ENCODE measurements around the gene ARHGAP25.

The ARHGAP25 gene

DNA sequence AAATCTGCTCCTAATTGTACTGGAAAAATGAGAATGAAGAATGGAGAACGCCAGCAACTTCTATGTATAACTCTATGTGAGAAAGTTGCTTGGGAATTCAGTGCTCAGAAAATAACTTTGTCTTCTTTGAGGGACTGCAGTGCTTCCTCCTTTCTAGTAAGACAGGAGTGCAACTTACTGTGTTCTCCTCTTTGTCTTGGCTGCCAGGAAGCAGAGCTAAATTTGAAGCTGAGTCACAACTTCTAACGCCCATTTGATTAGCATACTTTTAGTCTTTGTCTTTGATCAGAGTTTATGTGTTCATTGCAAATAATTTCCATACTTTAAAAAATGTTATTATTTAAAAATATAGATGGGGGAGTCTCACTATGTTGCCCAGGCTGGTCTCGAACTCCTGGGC, 6.6 kb downstream of the ARHGAP25 start:
- DNase-seq, result no peak
- no CpG with 5 or more reads among the region's 3 CpGs for WGBS (ENCODE audit: extremely low coverage, insufficient coverage, low lambda C conversion rate)
- Histone ChIP-seq H2BK15ac (replicated peaks; ENCODE audit: low read depth) (no peak overlapping the region), H2AK5ac (ENCODE audit: low read length) (no peak overlapping the region), H3K27me3 (ENCODE audit: insufficient read depth, low read length, poor library complexity) (no peaks in the 10 kb centered on the region), H3K23ac (ENCODE audit: low read length) (no peak overlapping the region), H3K56ac (ENCODE audit: low read length) (no peak overlapping the region), H3K4ac (ENCODE audit: low read depth, low read length) (no peak overlapping the region), H3K79me1 (ENCODE audit: low read length) (no peaks in the 10 kb centered on the region), H3K4me1 (ENCODE audit: control insufficient read depth, low read depth, low read length) (no peaks in the 10 kb centered on the region), H3K27ac (ENCODE audit: low read depth, low read length) (no peak overlapping the region), H2BK5ac (ENCODE audit: low read length) (no peak overlapping the region), H3K36me3 (ENCODE audit: control insufficient read depth, insufficient read depth, low read length) (no peaks in the 10 kb centered on the region), H2BK120ac (ENCODE audit: low read depth, low read length) (no peak overlapping the region), H3K4me3 (ENCODE audit: low read length) (no peak overlapping the region), H3K18ac (ENCODE audit: low read length) (no peak overlapping the region), H4K8ac (ENCODE audit: low read depth, low read length) (no peak overlapping the region), H4K5ac (ENCODE audit: low read length) (no peak overlapping the region), H3K79me2 (ENCODE audit: control insufficient read depth, insufficient read depth, low read length) (no peaks in the 10 kb centered on the region), H3K9ac (ENCODE audit: low read length) (no peak overlapping the region), H3K4me2 (ENCODE audit: low read length) (no peak overlapping the region)

GRCh38 chr2:68741805-68742306, 7.2 kb downstream of the ARHGAP25 start:
- no peaks in the 10 kb centered on the region for H3K27me3 ChIP-seq (ENCODE audit: insufficient read depth, low read length, poor library complexity)
- no peak overlapping the region for H3K27ac ChIP-seq (ENCODE audit: low read depth, low read length)
- no peak for DNase-seq
- H3K4me1 ChIP-seq (ENCODE audit: control insufficient read depth, low read depth, low read length), result no peaks in the 10 kb centered on the region
- no peak overlapping the region for H3K4ac ChIP-seq (ENCODE audit: low read depth, low read length)
- no peaks in the 10 kb centered on the region for H3K79me1 ChIP-seq (ENCODE audit: low read length)
- no peak overlapping the region for H4K8ac ChIP-seq (ENCODE audit: low read depth, low read length)
- no peak overlapping the region for H3K4me2 ChIP-seq (ENCODE audit: low read length)
- no peak overlapping the region for H3K9ac ChIP-seq (ENCODE audit: low read length)
- H2BK120ac ChIP-seq (ENCODE audit: low read depth, low read length), result no peak overlapping the region
- H2BK15ac ChIP-seq (replicated peaks; ENCODE audit: low read depth), result no peak overlapping the region
- no CpG with 5 or more reads among the region's 5 CpGs for WGBS (ENCODE audit: extremely low coverage, insufficient coverage, low lambda C conversion rate)
- H4K5ac ChIP-seq (ENCODE audit: low read length), result no peak overlapping the region
- H3K79me2 ChIP-seq (ENCODE audit: control insufficient read depth, insufficient read depth, low read length), result no peaks in the 10 kb centered on the region
- H3K4me3 ChIP-seq (ENCODE audit: low read length), result no peak overlapping the region
- H3K18ac ChIP-seq (ENCODE audit: low read length), result no peak overlapping the region
- H2AK5ac ChIP-seq (ENCODE audit: low read length), result no peak overlapping the region
- H3K23ac ChIP-seq (ENCODE audit: low read length), result no peak overlapping the region
- H2BK5ac ChIP-seq (ENCODE audit: low read length), result no peak overlapping the region
- H3K56ac ChIP-seq (ENCODE audit: low read length), result no peak overlapping the region
- H3K36me3 ChIP-seq (ENCODE audit: control insufficient read depth, insufficient read depth, low read length), result no peaks in the 10 kb centered on the region

DNA sequence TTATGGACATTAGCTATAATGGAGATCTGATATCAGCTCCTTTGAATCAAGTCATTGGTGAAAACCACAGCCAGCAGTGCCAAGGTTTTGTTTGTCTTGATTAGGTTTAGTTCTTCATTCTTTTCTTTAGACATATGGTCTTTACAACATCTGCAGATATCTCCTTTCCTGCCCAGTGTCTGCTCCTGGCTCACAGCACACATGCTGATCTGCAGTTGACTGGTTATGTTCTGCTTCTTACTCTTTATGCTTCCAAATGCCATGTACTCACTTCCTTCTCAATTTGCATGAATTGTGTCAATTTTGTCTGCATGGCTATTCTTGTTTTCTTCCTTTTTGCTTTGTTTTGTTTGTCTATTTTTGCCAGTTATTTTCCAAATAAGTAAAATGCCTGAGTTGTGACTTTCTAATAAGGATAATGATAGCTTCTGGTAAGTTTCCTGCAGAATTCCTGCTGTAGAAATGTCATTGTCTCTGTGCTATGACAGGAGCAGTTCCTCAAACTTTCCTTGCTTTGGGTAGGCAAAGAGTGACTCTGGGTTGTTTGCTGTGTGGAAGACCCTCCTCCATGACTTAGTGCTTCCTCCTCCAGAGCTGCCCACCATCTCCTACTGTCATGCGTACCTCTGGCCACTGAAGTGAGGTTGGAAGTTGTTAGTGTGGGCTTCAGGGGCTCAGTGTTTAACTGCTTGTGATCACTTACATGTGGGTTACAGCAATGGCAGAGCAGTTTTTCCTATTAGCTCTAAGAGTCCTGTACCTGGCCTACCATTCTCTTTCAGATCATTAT, 8.2 kb downstream of the ARHGAP25 start:
- H3K4ac ChIP-seq (ENCODE audit: low read depth, low read length), result no peak overlapping the region
- no peak overlapping the region for H3K4me3 ChIP-seq (ENCODE audit: low read length)
- no peak overlapping the region for H3K23ac ChIP-seq (ENCODE audit: low read length)
- H3K27me3 ChIP-seq (ENCODE audit: insufficient read depth, low read length, poor library complexity), result no peaks in the 10 kb centered on the region
- no peak for DNase-seq
- no peaks in the 10 kb centered on the region for H3K79me2 ChIP-seq (ENCODE audit: control insufficient read depth, insufficient read depth, low read length)
- no peak overlapping the region for H2BK5ac ChIP-seq (ENCODE audit: low read length)
- WGBS (ENCODE audit: extremely low coverage, insufficient coverage, low lambda C conversion rate), result no CpG with 5 or more reads among the region's 1 CpG
- no peak overlapping the region for H2BK15ac ChIP-seq (replicated peaks; ENCODE audit: low read depth)
- no peak overlapping the region for H4K8ac ChIP-seq (ENCODE audit: low read depth, low read length)
- no peaks in the 10 kb centered on the region for H3K4me1 ChIP-seq (ENCODE audit: control insufficient read depth, low read depth, low read length)
- H3K36me3 ChIP-seq (ENCODE audit: control insufficient read depth, insufficient read depth, low read length), result no peaks in the 10 kb centered on the region
- no peaks in the 10 kb centered on the region for H3K79me1 ChIP-seq (ENCODE audit: low read length)
- H2AK5ac ChIP-seq (ENCODE audit: low read length), result no peak overlapping the region
- H2BK120ac ChIP-seq (ENCODE audit: low read depth, low read length), result no peak overlapping the region
- no peak overlapping the region for H4K5ac ChIP-seq (ENCODE audit: low read length)
- H3K27ac ChIP-seq (ENCODE audit: low read depth, low read length), result no peak overlapping the region
- peak overlapping the region; percentile 30 for H3K56ac ChIP-seq (ENCODE audit: low read length)
- no peak overlapping the region for H3K9ac ChIP-seq (ENCODE audit: low read length)
- no peak overlapping the region for H3K4me2 ChIP-seq (ENCODE audit: low read length)
- no peak overlapping the region for H3K18ac ChIP-seq (ENCODE audit: low read length)

GRCh38 chr2:68743531-68743930, 8.9 kb downstream of the ARHGAP25 start:
- Histone ChIP-seq H3K4me3 (ENCODE audit: low read length) (no peak overlapping the region), H2AK5ac (ENCODE audit: low read length) (no peak overlapping the region), H3K79me1 (ENCODE audit: low read length) (no peaks in the 10 kb centered on the region), H4K5ac (ENCODE audit: low read length) (no peak overlapping the region), H4K8ac (ENCODE audit: low read depth, low read length) (no peak overlapping the region), H3K9ac (ENCODE audit: low read length) (no peak overlapping the region), H3K36me3 (ENCODE audit: control insufficient read depth, insufficient read depth, low read length) (no peaks in the 10 kb centered on the region), H3K4me2 (ENCODE audit: low read length) (no peak overlapping the region), H3K4ac (ENCODE audit: low read depth, low read length) (no peak overlapping the region), H3K27me3 (ENCODE audit: insufficient read depth, low read length, poor library complexity) (no peaks in the 10 kb centered on the region), H3K56ac (ENCODE audit: low read length) (no peak overlapping the region), H2BK15ac (replicated peaks; ENCODE audit: low read depth) (no peak overlapping the region), H2BK120ac (ENCODE audit: low read depth, low read length) (no peak overlapping the region), H3K23ac (ENCODE audit: low read length) (no peak overlapping the region), H2BK5ac (ENCODE audit: low read length) (no peak overlapping the region), H3K18ac (ENCODE audit: low read length) (no peak overlapping the region), H3K27ac (ENCODE audit: low read depth, low read length) (no peak overlapping the region), H3K79me2 (ENCODE audit: control insufficient read depth, insufficient read depth, low read length) (no peaks in the 10 kb centered on the region), H3K4me1 (ENCODE audit: control insufficient read depth, low read depth, low read length) (no peaks in the 10 kb centered on the region)
- no peak for DNase-seq
- no CpG with 5 or more reads among the region's 3 CpGs for WGBS (ENCODE audit: extremely low coverage, insufficient coverage, low lambda C conversion rate)

- WGBS (ENCODE audit: extremely low coverage, insufficient coverage, low lambda C conversion rate), result no CpG with 5 or more reads among the region's 4 CpGs
- H3K27ac ChIP-seq (ENCODE audit: low read depth, low read length), result no peak overlapping the region
- H4K5ac ChIP-seq (ENCODE audit: low read length), result no peak overlapping the region
- no peak overlapping the region for H3K4me3 ChIP-seq (ENCODE audit: low read length)
- no peak for DNase-seq
- H4K8ac ChIP-seq (ENCODE audit: low read depth, low read length), result no peak overlapping the region
- H3K23ac ChIP-seq (ENCODE audit: low read length), result no peak overlapping the region
- no peak overlapping the region for H2BK15ac ChIP-seq (replicated peaks; ENCODE audit: low read depth)
- H3K79me2 ChIP-seq (ENCODE audit: control insufficient read depth, insufficient read depth, low read length), result no peaks in the 10 kb centered on the region
- no peak overlapping the region for H3K4me2 ChIP-seq (ENCODE audit: low read length)
- no peak overlapping the region for H3K18ac ChIP-seq (ENCODE audit: low read length)
- H2BK5ac ChIP-seq (ENCODE audit: low read length), result no peak overlapping the region
- no peak overlapping the region for H2AK5ac ChIP-seq (ENCODE audit: low read length)
- no peak overlapping the region for H3K9ac ChIP-seq (ENCODE audit: low read length)
- no peak overlapping the region for H2BK120ac ChIP-seq (ENCODE audit: low read depth, low read length)
- H3K36me3 ChIP-seq (ENCODE audit: control insufficient read depth, insufficient read depth, low read length), result no peaks in the 10 kb centered on the region
- no peaks in the 10 kb centered on the region for H3K79me1 ChIP-seq (ENCODE audit: low read length)
- H3K4me1 ChIP-seq (ENCODE audit: control insufficient read depth, low read depth, low read length), result no peaks in the 10 kb centered on the region
- H3K56ac ChIP-seq (ENCODE audit: low read length), result no peak overlapping the region
- H3K4ac ChIP-seq (ENCODE audit: low read depth, low read length), result no peak overlapping the region
- H3K27me3 ChIP-seq (ENCODE audit: insufficient read depth, low read length, poor library complexity), result no peaks in the 10 kb centered on the region
These were observed 9.8 kb downstream of the ARHGAP25 start for GRCh38 chr2:68744366-68744912.
